Measurements from ENCODE around the gene RNF144A. TPM values are rescaled to one million over a fixed set of nuclear protein-coding genes. Genes with fewer than 3 reads are reported as not detected.
A peak's percentile ranks its signal among the peaks of the same experiment; 100 is the strongest.

The RNF144A gene
- total and polyA plus RNA-seq, 2 donors (not counting 1 experiment from before 2014, with no cell fraction given): 1.2 to 1.6 TPM

DNA sequence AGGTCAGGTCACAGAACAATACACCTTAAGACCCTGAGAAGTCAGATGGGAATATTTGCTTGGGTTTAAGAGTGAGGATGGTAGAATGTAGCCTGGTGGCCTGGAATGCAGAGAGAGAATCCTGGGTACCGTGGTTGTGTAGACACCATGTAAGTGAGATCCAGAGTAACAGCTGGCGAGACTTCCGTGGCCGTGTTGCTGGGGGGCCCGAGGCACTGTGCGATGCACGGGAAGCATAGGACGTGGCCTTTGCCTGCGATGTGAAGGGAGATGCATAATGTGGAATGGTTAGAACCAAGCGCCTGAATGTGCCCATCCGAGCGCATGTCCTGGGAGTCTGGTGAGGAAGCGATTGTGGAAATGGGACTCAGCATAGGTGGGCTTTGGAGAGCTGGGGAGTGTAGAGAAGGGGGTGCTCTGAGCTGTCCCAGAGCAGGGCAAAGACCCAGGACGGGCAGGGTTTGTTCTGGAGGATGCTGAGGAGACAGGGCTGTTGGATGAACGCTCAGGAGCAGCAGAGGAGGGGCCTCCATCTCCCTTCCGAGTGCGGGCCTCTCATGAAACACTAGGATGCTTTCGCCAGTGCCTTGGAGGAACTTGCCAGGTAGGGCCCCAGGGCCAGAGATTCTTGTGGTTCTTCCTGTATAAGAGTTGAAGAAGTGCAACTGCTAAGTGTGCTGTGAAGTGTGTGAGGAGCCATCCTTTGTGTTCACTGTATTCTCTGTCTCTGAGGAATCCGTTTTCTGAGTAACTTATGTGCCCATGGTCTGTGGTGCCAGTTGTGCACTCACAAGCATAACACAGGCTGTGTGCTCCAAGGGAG is 7.1 kb downstream of the RNF144A start:
- H3K4me3 Mint-ChIP-seq: no peak overlapping the region
- intact Hi-C loops (cut with micrococcal nuclease): no loop called here

DNA sequence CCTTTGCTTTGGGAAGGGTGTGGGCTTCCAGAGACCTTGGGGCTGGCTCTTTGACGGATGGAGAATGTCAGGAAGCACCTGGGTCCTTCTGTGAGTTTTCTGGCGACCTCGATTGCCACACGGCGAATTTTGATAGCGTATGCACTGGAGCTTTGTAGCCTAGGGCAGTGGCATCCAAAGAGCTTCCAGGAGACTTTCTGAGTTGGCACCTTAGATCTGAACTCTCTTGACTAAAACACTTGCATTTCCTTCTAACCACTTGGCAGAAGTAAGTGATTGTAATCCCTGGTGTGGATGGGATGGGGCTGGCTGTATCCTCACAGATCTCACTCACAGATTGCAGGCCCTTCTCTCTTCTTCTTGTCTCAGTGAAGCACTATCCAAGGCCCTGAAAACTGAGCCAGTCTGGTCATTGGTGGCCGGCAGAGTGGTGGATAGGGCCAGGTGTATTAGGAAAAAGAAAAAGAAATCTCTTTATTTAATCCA is 7.8 kb downstream of the RNF144A start:
- peaks cover 10% of the 10 kb centered on the region for H3K4me1 Mint-ChIP-seq
- no peak overlapping the region for H3K27ac Mint-ChIP-seq

More for the DNA sequence above, 7.1 kb downstream of the RNF144A start:
- no peak overlapping the region for H3K27ac ChIP-seq (ENCODE audit: low read length in 2 of 2)
- H2AFZ ChIP-seq (ENCODE audit: insufficient read depth, low read depth, low read length, poor library complexity, severe bottlenecking): peak overlapping the region; percentile 28
- Mint-ChIP-seq H3K9me3 (ENCODE audit: insufficient read depth) (peaks cover 4% of the 10 kb centered on the region), H3K27me3 (peaks cover 2% of the 10 kb centered on the region), H3K4me1 (peaks cover 12% of the 10 kb centered on the region), H3K27ac (no peak overlapping the region)
- no peak overlapping the region for H3K4me2 ChIP-seq (replicated peaks; ENCODE audit: low read depth, low read length, poor library complexity, severe bottlenecking)
- no peaks in the 10 kb centered on the region for H4K20me1 ChIP-seq (ENCODE audit: control insufficient read depth, insufficient read depth, low read length, poor library complexity, severe bottlenecking)
- peaks cover 0 to 4% of the 10 kb centered on the region in 2 donors for H3K4me1 ChIP-seq (ENCODE audit: control insufficient read depth in 2 of 2, insufficient read depth in 2 of 2, low read length in 2 of 2)
- ATAC-seq (ENCODE audit: low read depth) (no peak), DNase-seq (no peak)
- WGBS (ENCODE audit: insufficient coverage): 93% methylated on average over 19 of the region's 19 CpGs
- no peak overlapping the region for H3K4me3 ChIP-seq (ENCODE audit: control extremely low read depth in 1 of 5, extremely low read depth in 1 of 5, insufficient read depth in 1 of 5, low read depth in 2 of 5, low read length in 4 of 5)
- no peak overlapping the region for H3K9ac ChIP-seq (ENCODE audit: low read length)
- ChIA-PET CTCF (no interaction called here), POLR2A (no interaction called here)
- no peaks in the 10 kb centered on the region for H3K27me3 ChIP-seq (replicated peaks in 1 of 4; ENCODE audit: control extremely low read depth in 1 of 4, control insufficient read depth in 3 of 4, insufficient read depth in 4 of 4, low read length in 3 of 4)
- TF ChIP-seq, protein P1, sequence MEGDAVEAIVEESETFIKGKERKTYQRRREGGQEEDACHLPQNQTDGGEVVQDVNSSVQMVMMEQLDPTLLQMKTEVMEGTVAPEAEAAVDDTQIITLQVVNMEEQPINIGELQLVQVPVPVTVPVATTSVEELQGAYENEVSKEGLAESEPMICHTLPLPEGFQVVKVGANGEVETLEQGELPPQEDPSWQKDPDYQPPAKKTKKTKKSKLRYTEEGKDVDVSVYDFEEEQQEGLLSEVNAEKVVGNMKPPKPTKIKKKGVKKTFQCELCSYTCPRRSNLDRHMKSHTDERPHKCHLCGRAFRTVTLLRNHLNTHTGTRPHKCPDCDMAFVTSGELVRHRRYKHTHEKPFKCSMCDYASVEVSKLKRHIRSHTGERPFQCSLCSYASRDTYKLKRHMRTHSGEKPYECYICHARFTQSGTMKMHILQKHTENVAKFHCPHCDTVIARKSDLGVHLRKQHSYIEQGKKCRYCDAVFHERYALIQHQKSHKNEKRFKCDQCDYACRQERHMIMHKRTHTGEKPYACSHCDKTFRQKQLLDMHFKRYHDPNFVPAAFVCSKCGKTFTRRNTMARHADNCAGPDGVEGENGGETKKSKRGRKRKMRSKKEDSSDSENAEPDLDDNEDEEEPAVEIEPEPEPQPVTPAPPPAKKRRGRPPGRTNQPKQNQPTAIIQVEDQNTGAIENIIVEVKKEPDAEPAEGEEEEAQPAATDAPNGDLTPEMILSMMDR (IDR thresholded peaks at IDR 0.05): no peak
- no peak for TF ChIP-seq EZH2 (IDR thresholded peaks at IDR 0.05; ENCODE audit: borderline replicate concordance, insufficient read depth, low read depth, low read length, poor library complexity, severe bottlenecking)
- H3K9me3 ChIP-seq (ENCODE audit: control extremely low read depth in 1 of 3, control insufficient read depth in 2 of 3, insufficient read depth in 1 of 3, low read length in 2 of 3): peaks cover 0 to 10% (median 0%) of the 10 kb centered on the region in 3 donors
- no peaks in the 10 kb centered on the region for H3K36me3 ChIP-seq (replicated peaks in 1 of 2; ENCODE audit: control extremely low read depth in 1 of 2, control insufficient read depth in 1 of 2, extremely low read depth in 1 of 2, insufficient read depth in 2 of 2, low read length in 1 of 2)
- peaks cover 4% of the 10 kb centered on the region for H3K79me2 ChIP-seq (ENCODE audit: control insufficient read depth, insufficient read depth, low read length)

More for the DNA sequence above, 7.8 kb downstream of the RNF144A start:
- no peak for ATAC-seq (ENCODE audit: low read depth)
- TF ChIP-seq, protein P1 (IDR thresholded peaks at IDR 0.05): no peak
- no peak for TF ChIP-seq EZH2 (IDR thresholded peaks at IDR 0.05; ENCODE audit: borderline replicate concordance, insufficient read depth, low read depth, low read length, poor library complexity, severe bottlenecking)
- H3K27me3 ChIP-seq (replicated peaks in 1 of 4; ENCODE audit: control extremely low read depth in 1 of 4, control insufficient read depth in 3 of 4, insufficient read depth in 4 of 4, low read length in 3 of 4): no peaks in the 10 kb centered on the region
- H3K79me2 ChIP-seq (ENCODE audit: control insufficient read depth, insufficient read depth, low read length): peaks cover 4% of the 10 kb centered on the region
- CTCF ChIA-PET: no interaction called here
- H3K9me3 ChIP-seq (ENCODE audit: control extremely low read depth in 1 of 3, control insufficient read depth in 2 of 3, insufficient read depth in 1 of 3, low read length in 2 of 3): peaks cover 0 to 10% (median 0%) of the 10 kb centered on the region in 3 donors
- POLR2A ChIA-PET: no interaction called here
- H3K4me1 ChIP-seq (ENCODE audit: control insufficient read depth in 2 of 2, insufficient read depth in 2 of 2, low read length in 2 of 2): peaks cover 0 to 4% of the 10 kb centered on the region in 2 donors
- DNase-seq: no peak
- 41% methylated on average over 6 of the region's 7 CpGs for WGBS (ENCODE audit: insufficient coverage)
- peak overlapping the region; percentile 28 for H2AFZ ChIP-seq (ENCODE audit: insufficient read depth, low read depth, low read length, poor library complexity, severe bottlenecking)
- H3K4me2 ChIP-seq (replicated peaks; ENCODE audit: low read depth, low read length, poor library complexity, severe bottlenecking): no peak overlapping the region
- H3K9me3 Mint-ChIP-seq (ENCODE audit: insufficient read depth): peaks cover 4% of the 10 kb centered on the region
- no peaks in the 10 kb centered on the region for H4K20me1 ChIP-seq (ENCODE audit: control insufficient read depth, insufficient read depth, low read length, poor library complexity, severe bottlenecking)
- H3K9ac ChIP-seq (ENCODE audit: low read length): no peak overlapping the region
- H3K27ac ChIP-seq (ENCODE audit: low read length in 2 of 2): no peak overlapping the region
- H3K27me3 Mint-ChIP-seq: no peaks in the 10 kb centered on the region
- intact Hi-C loops (cut with micrococcal nuclease): no loop called here
- H3K4me3 ChIP-seq (ENCODE audit: control extremely low read depth in 1 of 5, extremely low read depth in 1 of 5, insufficient read depth in 1 of 5, low read depth in 2 of 5, low read length in 4 of 5): no peak overlapping the region
- H3K36me3 ChIP-seq (replicated peaks in 1 of 2; ENCODE audit: control extremely low read depth in 1 of 2, control insufficient read depth in 1 of 2, extremely low read depth in 1 of 2, insufficient read depth in 2 of 2, low read length in 1 of 2): no peaks in the 10 kb centered on the region
- H3K4me3 Mint-ChIP-seq: no peak overlapping the region
